ENCODE measurements around the gene NPFFR2.
"Not testable (repeated sequence)": the region's sequence is repeated elsewhere in the genome, so short reads cannot be mapped to it uniquely, and the experiment has no call there.

DNA sequence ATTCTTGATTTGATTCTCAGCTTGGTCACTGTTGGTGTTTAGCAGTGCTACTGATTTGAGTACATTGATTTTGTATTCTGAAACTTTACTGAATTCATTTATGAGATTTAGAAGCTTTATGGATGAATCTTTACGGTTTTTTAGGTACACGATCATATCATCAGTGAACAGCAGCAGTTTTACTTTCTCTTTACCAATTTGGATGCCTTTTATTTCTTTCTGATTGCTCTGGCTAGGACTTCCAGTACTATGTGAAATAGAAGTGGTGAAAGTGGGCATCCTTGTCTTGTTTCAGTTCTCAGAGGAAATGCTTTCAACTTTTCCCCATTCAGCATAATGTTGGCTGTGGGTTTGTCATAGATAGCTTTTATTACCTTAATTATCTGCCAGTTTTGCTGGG lies 58.8 kb downstream of the NPFFR2 start:
- not testable (repeated sequence) for TF ChIP-seq CTCF (IDR thresholded peaks at IDR 0.05 in 4 of 5, conservative IDR thresholded peaks at IDR 0.05 in 1 of 5); POLR2A (IDR thresholded peaks at IDR 0.05)
